Spleen (tissue), 7 donors: ENCODE data around the gene IDH1.

Experiments used
- POLR2A ChIP-seq, 3 donors: fragments of 450-650 bp; IDR thresholded peaks; one replicate each; pipeline ENCODE4 v1.5.1; 2017; ENCODE audit warnings: antibody characterized with exemption in 3 of 3, mild to moderate bottlenecking in 1 of 3
- TF ChIP-seq, protein P1 (sequence below), 11 experiments: fragments of 200-600 bp in 7 of 11; fragments of 450-650 bp in 4 of 11; sonication (generic) in 4 of 11; IDR thresholded peaks in 8 of 11; conservative IDR thresholded peaks in 3 of 11; 1 replicate in 7 of 11; 2 replicates in 4 of 11; pipeline versions ENCODE4 v1.4.0 to v1.8.0; 2016 to 2021; ENCODE audit warnings: antibody characterized with exemption in 11 of 11, inconsistent platforms in 4 of 11, mild to moderate bottlenecking in 1 of 11
- donor health status: DM: no; HTN: no; CAD: no; lungs with moderate emphysema.
- donor health status: DM: no; HTN: no; CAD: no.
- donor health status: DM: no; HTN: no; CAD: no.

DNA sequence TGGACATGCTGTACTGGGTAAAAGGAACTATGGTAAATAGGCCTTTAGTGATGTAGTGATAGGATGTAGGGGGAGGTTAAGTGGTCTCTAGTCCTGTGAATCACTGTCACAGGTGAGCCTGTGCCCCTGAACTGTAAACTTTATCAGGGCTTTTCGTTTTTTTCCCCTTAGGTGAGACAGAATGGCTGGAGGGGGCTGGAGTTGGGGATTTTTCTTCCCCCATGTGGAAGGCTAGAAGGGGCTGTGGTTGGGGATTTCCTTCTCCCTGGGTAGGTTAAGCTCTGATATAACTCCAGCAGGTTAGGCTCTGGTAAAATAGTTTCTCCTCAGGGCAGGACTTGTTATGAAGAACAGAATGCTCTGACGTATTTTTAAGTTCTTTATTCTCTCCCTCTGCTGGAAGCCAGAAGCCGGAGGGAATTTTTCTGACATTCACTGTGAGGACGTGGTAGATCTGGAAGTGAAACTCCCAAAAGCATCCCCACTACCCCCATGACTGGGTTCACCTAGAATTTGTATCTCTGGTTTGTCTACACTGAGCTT lies 39.7 kb upstream of the IDH1 start:
- TF ChIP-seq, protein P1, sequence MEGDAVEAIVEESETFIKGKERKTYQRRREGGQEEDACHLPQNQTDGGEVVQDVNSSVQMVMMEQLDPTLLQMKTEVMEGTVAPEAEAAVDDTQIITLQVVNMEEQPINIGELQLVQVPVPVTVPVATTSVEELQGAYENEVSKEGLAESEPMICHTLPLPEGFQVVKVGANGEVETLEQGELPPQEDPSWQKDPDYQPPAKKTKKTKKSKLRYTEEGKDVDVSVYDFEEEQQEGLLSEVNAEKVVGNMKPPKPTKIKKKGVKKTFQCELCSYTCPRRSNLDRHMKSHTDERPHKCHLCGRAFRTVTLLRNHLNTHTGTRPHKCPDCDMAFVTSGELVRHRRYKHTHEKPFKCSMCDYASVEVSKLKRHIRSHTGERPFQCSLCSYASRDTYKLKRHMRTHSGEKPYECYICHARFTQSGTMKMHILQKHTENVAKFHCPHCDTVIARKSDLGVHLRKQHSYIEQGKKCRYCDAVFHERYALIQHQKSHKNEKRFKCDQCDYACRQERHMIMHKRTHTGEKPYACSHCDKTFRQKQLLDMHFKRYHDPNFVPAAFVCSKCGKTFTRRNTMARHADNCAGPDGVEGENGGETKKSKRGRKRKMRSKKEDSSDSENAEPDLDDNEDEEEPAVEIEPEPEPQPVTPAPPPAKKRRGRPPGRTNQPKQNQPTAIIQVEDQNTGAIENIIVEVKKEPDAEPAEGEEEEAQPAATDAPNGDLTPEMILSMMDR (IDR thresholded peaks at IDR 0.05 in 8 of 11, conservative IDR thresholded peaks at IDR 0.05 in 3 of 11) = no peak
- TF ChIP-seq POLR2A (IDR thresholded peaks at IDR 0.05) = no peak
